ENCODE results near the gene HEATR3. TPM values are rescaled to one million over a fixed set of nuclear protein-coding genes. Genes with fewer than 3 reads are reported as not detected.

HEATR3 gene
- total and polyA plus RNA-seq, 2 of the 13 experiments (the other 11 are each of a cell fraction or from before 2014, with no cell fraction given), result 22.4 to 52.4 TPM

DNA sequence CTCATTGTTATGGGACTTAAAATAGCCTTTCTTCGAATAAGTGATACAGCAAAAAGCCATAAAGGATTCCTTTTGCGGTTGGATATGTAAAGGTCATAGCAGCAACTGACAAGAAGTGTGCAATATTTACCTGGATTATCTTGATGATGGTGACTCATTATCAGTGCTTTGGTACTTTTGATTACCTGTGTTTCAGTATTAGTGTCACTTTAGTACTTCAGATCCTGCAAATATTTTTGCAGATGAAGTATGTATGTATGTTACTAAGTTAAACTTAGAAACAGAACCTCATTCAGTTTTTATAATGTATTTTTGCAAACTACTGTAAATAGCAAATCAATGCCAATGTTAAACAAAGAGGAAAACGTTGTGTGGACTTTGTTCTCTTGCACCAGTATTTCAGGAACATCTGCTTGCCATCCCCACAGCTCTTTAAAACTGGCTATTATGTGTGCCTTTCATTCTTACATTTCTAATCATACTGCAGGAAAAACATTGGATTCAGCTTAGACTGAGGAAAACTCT lies 30.2 kb upstream of the HEATR3 start (continued):
- TF ChIP-seq, protein P1, sequence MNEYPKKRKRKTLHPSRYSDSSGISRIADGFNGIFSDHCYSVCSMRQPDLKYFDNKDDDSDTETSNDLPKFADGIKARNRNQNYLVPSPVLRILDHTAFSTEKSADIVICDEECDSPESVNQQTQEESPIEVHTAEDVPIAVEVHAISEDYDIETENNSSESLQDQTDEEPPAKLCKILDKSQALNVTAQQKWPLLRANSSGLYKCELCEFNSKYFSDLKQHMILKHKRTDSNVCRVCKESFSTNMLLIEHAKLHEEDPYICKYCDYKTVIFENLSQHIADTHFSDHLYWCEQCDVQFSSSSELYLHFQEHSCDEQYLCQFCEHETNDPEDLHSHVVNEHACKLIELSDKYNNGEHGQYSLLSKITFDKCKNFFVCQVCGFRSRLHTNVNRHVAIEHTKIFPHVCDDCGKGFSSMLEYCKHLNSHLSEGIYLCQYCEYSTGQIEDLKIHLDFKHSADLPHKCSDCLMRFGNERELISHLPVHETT (CRISPR knock-in tag; conservative IDR thresholded peaks at IDR 0.05), result no peak
- TF ChIP-seq NONO (IDR thresholded peaks at IDR 0.05) (no peak), NONO (CRISPR knock-in tag; conservative IDR thresholded peaks at IDR 0.05) (peak; percentile 49; the same call in 1 of the 2 replicates), MTF1 (CRISPR knock-in tag; IDR thresholded peaks at IDR 0.05) (no peak; the same call in 1 of the 2 replicates), MBNL3 (CRISPR knock-in tag; conservative IDR thresholded peaks at IDR 0.05) (no peak), ZBTB42 (CRISPR knock-in tag; IDR thresholded peaks at IDR 0.05) (no peak), ZNF772 (CRISPR knock-in tag; IDR thresholded peaks at IDR 0.05) (no peak), BCL6 (CRISPR knock-in tag; IDR thresholded peaks at IDR 0.05) (peak; percentile 96), ZNF746 (CRISPR knock-in tag; IDR thresholded peaks at IDR 0.05) (no peak), ZNF335 (CRISPR knock-in tag; IDR thresholded peaks at IDR 0.05) (no peak; the same call in 1 of the 2 replicates), RAD21 (CRISPR knock-in tag; IDR thresholded peaks at IDR 0.05) (no peak), KDM5B (CRISPR knock-in tag; IDR thresholded peaks at IDR 0.05; ENCODE audit: borderline replicate concordance) (no peak), ZNF256 (CRISPR knock-in tag; conservative IDR thresholded peaks at IDR 0.05) (no peak), HMG20B (CRISPR knock-in tag; conservative IDR thresholded peaks at IDR 0.05) (peak; percentile 72; the same call in 1 of the 2 replicates), PRMT3 (CRISPR knock-in tag; IDR thresholded peaks at IDR 0.05; ENCODE audit: borderline replicate concordance, low read depth) (no peak), CEBPB (IDR thresholded peaks at IDR 0.05; ENCODE audit: borderline replicate concordance, low read depth, low read length) (peak; percentile 90), ZNF562 (CRISPR knock-in tag; IDR thresholded peaks at IDR 0.05; ENCODE audit: borderline replicate concordance) (no peak), TBX3 (IDR thresholded peaks at IDR 0.05; ENCODE audit: borderline replicate concordance) (peak; percentile 56; the same call in 1 of the 2 replicates), ZNF264 (CRISPR knock-in tag; IDR thresholded peaks at IDR 0.05) (peak; percentile 86), SRSF1 (optimal IDR thresholded peaks at IDR 0.05; ENCODE audit: low read depth, low read length) (no peak), KDM3A (CRISPR knock-in tag; IDR thresholded peaks at IDR 0.05; ENCODE audit: low read depth) (0 out of 2 replicates have a peak, but pooled peaks have one; percentile 45), KLF15 (CRISPR knock-in tag; IDR thresholded peaks at IDR 0.05; ENCODE audit: borderline replicate concordance) (no peak), HNRNPK (IDR thresholded peaks at IDR 0.05; ENCODE audit: low read depth, low read length, poor library complexity, severe bottlenecking) (no peak), ZNF3 (CRISPR knock-in tag; IDR thresholded peaks at IDR 0.05) (no peak), ZNF510 (CRISPR knock-in tag; IDR thresholded peaks at IDR 0.05; ENCODE audit: low read depth) (no peak), JARID2 (CRISPR knock-in tag; IDR thresholded peaks at IDR 0.05; ENCODE audit: insufficient replicate concordance) (no peak), GATA4 (IDR thresholded peaks at IDR 0.05; ENCODE audit: borderline replicate concordance, low read depth) (peak; percentile 92), YY1 (IDR thresholded peaks at IDR 0.05; ENCODE audit: insufficient read depth, insufficient replicate concordance, low read depth, low read length) (no peak)
- TF ChIP-seq, protein P2, sequence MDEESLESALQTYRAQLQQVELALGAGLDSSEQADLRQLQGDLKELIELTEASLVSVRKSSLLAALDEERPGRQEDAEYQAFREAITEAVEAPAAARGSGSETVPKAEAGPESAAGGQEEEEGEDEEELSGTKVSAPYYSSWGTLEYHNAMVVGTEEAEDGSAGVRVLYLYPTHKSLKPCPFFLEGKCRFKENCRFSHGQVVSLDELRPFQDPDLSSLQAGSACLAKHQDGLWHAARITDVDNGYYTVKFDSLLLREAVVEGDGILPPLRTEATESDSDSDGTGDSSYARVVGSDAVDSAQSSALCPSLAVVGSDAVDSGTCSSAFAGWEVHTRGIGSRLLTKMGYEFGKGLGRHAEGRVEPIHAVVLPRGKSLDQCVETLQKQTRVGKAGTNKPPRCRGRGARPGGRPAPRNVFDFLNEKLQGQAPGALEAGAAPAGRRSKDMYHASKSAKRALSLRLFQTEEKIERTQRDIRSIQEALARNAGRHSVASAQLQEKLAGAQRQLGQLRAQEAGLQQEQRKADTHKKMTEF (CRISPR knock-in tag; IDR thresholded peaks at IDR 0.05), result peak; percentile 87
- TF ChIP-seq, protein P3, sequence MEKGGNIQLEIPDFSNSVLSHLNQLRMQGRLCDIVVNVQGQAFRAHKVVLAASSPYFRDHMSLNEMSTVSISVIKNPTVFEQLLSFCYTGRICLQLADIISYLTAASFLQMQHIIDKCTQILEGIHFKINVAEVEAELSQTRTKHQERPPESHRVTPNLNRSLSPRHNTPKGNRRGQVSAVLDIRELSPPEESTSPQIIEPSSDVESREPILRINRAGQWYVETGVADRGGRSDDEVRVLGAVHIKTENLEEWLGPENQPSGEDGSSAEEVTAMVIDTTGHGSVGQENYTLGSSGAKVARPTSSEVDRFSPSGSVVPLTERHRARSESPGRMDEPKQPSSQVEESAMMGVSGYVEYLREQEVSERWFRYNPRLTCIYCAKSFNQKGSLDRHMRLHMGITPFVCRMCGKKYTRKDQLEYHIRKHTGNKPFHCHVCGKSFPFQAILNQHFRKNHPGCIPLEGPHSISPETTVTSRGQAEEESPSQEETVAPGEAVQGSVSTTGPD (CRISPR knock-in tag; IDR thresholded peaks at IDR 0.05), result no peak

All from HepG2 (cell line).